SH-SY5Y (cell line): ENCODE measurements around the gene NR1D2.
A peak's percentile ranks its signal among the peaks of the same experiment; 100 is the strongest.

Experiments
- GATA2 ChIP-seq: IDR thresholded peaks from 2 replicates; pipeline ENCODE4 v1.6.1; 2011; ENCODE audit warnings: mild to moderate bottlenecking, low read depth, low read length
- GATA3 ChIP-seq: IDR thresholded peaks from 2 replicates; pipeline ENCODE4 v1.6.1; 2011; ENCODE audit warnings: low read depth, mild to moderate bottlenecking, low read length, moderate library complexity

- TF ChIP-seq GATA2 (peak; percentile 83), GATA3 (peak; percentile 88)
Observed at GRCh38 chr3:23991683-23992628, 46.9 kb downstream of the NR1D2 start.
